ENCODE results near the gene SSTR1.

Gene SSTR1

GRCh38 chr14:38203929-38204718 is 3.6 kb upstream of the SSTR1 start:
- no peak for DNase-seq

GRCh38 chr14:38204719-38205115 is 3.0 kb upstream of the SSTR1 start:
- DNase-seq = no peak

GRCh38 chr14:38205119-38205813 is 2.4 kb upstream of the SSTR1 start:
- no peak for DNase-seq

GRCh38 chr14:38205949-38206665 is 1.6 kb upstream of the SSTR1 start:
- DNase-seq = no peak

GRCh38 chr14:38206689-38207376 is 871 bp upstream of the SSTR1 start:
- no peak for DNase-seq

- DNase-seq = peak; percentile 8
Measured at GRCh38 chr14:38207377-38207735, 348 bp upstream of the SSTR1 start.

GRCh38 chr14:38208618-38209562 is 1.2 kb downstream of the SSTR1 start:
- peak; percentile 66 for DNase-seq

GRCh38 chr14:38209572-38210557 is 2.2 kb downstream of the SSTR1 start:
- DNase-seq = peak; percentile 77

GRCh38 chr14:38210587-38211216 is 3.0 kb downstream of the SSTR1 start:
- DNase-seq = peak; percentile 55

GRCh38 chr14:38211255-38211735 is 3.6 kb downstream of the SSTR1 start:
- no peak for DNase-seq

- no peak for DNase-seq
Measured at GRCh38 chr14:38212111-38212510, 4.4 kb downstream of the SSTR1 start.

GRCh38 chr14:38213001-38213400 is 5.3 kb downstream of the SSTR1 start:
- DNase-seq = peak; percentile 9

GRCh38 chr14:38217553-38217952 is 9.8 kb downstream of the SSTR1 start:
- no peak for DNase-seq

- no peak for DNase-seq
Measured at GRCh38 chr14:38221077-38221476, 13.4 kb downstream of the SSTR1 start.

- no peak for DNase-seq
Measured at GRCh38 chr14:38224338-38224737, 16.6 kb downstream of the SSTR1 start.

GRCh38 chr14:38225946-38226345 is 18.2 kb downstream of the SSTR1 start:
- DNase-seq = no peak

GRCh38 chr14:38226366-38226765 is 18.7 kb downstream of the SSTR1 start:
- DNase-seq = no peak

- DNase-seq = no peak
Measured at GRCh38 chr14:38233218-38233617, 25.5 kb downstream of the SSTR1 start.

GRCh38 chr14:38238332-38238731 is 30.6 kb downstream of the SSTR1 start:
- peak; percentile 72 for DNase-seq

GRCh38 chr14:38238878-38239277 is 31.2 kb downstream of the SSTR1 start:
- DNase-seq = peak; percentile 31

Data from fibroblast of skin of back (primary cell).